Loucy (cell line): ENCODE data around the gene SCN8A.
A peak's percentile ranks its signal among the peaks of the same experiment; 100 is the strongest.

Experiments
- H2AFZ ChIP-seq: fragments of 200-600 bp; sonication (generic); 2 replicates; pipeline ENCODE4 v1.6.0; 2016; ENCODE audit warnings: antibody characterized with exemption, mild to moderate bottlenecking, low read length, moderate library complexity
- H3F3A ChIP-seq: fragments of 200-600 bp; 2 replicates; pipeline ENCODE4 v1.6.0; 2016; ENCODE audit warnings: antibody characterized with exemption, low read depth, mild to moderate bottlenecking
- H3K27me3 ChIP-seq: fragments of 200-600 bp; sonication (generic); 2 replicates; pipeline ENCODE4 v1.6.1; 2014; ENCODE audit warnings: low read length, mild to moderate bottlenecking; ENCODE audit not compliant: insufficient read depth, poor library complexity, severe bottlenecking
- H3K36me3 ChIP-seq: fragments of 200-600 bp; sonication (generic); 2 replicates; pipeline ENCODE4 v1.6.1; 2016; ENCODE audit warnings: low read length; ENCODE audit not compliant: insufficient read depth
- H3K4me1 ChIP-seq: fragments of 200-600 bp; sonication (generic); 2 replicates; pipeline ENCODE4 v1.5.1; 2014; ENCODE audit warnings: low read length, mild to moderate bottlenecking; ENCODE audit not compliant: insufficient read depth, poor library complexity, severe bottlenecking
- H3K4me2 ChIP-seq: fragments of 200-600 bp; sonication (generic); 2 replicates; pipeline ENCODE4 v1.6.0; 2014; ENCODE audit warnings: antibody characterized with exemption, low read length, low read depth, mild to moderate bottlenecking; ENCODE audit not compliant: poor library complexity, severe bottlenecking
- H3K4me3 ChIP-seq: fragments of 200-600 bp; sonication (generic); 2 replicates; pipeline ENCODE4 v1.5.1; 2014; ENCODE audit warnings: low read length, mild to moderate bottlenecking, mixed read lengths; ENCODE audit not compliant: poor library complexity, severe bottlenecking
- H3K79me2 ChIP-seq: fragments of 200-600 bp; sonication (generic); 2 replicates; pipeline ENCODE4 v1.6.1; 2014; ENCODE audit warnings: low read length; ENCODE audit not compliant: insufficient read depth
- H3K9ac ChIP-seq: fragments of 200-600 bp; sonication (generic); 2 replicates; pipeline ENCODE4 v1.6.0; 2014; ENCODE audit warnings: mild to moderate bottlenecking, low read depth, low read length, moderate library complexity; ENCODE audit not compliant: poor library complexity, severe bottlenecking
- H3K9me2 ChIP-seq: fragments of 200-600 bp; sonication (generic); replicated peaks from 2 replicates; pipeline ENCODE4 v1.6.1; 2016; ENCODE audit warnings: low read depth, low read length, mixed read lengths
- H3K9me3 ChIP-seq: fragments of 200-600 bp; sonication (generic); 2 replicates; pipeline ENCODE4 v1.6.1; 2014; ENCODE audit warnings: mild to moderate bottlenecking, antibody characterized with exemption, low read length, low read depth; ENCODE audit not compliant: insufficient read depth
- H4K20me1 ChIP-seq: fragments of 200-600 bp; sonication (generic); 2 replicates; pipeline ENCODE4 v1.6.0; 2014; ENCODE audit warnings: antibody characterized with exemption, low read length, mild to moderate bottlenecking; ENCODE audit not compliant: insufficient read depth, poor library complexity, severe bottlenecking
- CTCF ChIP-seq: fragments of 200-600 bp; sonication (generic); conservative IDR thresholded peaks from 2 replicates; pipeline ENCODE4 v1.5.1; 2014; ENCODE audit warnings: mild to moderate bottlenecking, antibody characterized with exemption, low read length
- EZH2phosphoT487 ChIP-seq: fragments of 200-600 bp; IDR thresholded peaks from 2 replicates; pipeline ENCODE4 v1.6.1; 2018; ENCODE audit warnings: antibody characterized with exemption, mild to moderate bottlenecking, moderate library complexity, borderline replicate concordance

The SCN8A gene

GRCh38 chr12:51814311-51815088 is 223.5 kb downstream of the SCN8A start:
- TF ChIP-seq EZH2phosphoT487 (no peak), CTCF (no peak; the same call in 1 of the 2 replicates)
- peaks cover 7% of the 10 kb centered on the region; the same call in 1 of the 2 replicates for H3K79me2 ChIP-seq
- no peaks in the 10 kb centered on the region for H3F3A ChIP-seq
- H3K36me3 ChIP-seq, result no peaks in the 10 kb centered on the region
- no peaks in the 10 kb centered on the region for H3K9me3 ChIP-seq
- peak overlapping the region; percentile 55 for H3K4me3 ChIP-seq
- H3K9ac ChIP-seq, result no peak overlapping the region
- H3K27me3 ChIP-seq, result no peaks in the 10 kb centered on the region
- no peaks in the 10 kb centered on the region for H4K20me1 ChIP-seq
- no peak overlapping the region for H2AFZ ChIP-seq
- H3K4me2 ChIP-seq, result peak overlapping the region; percentile 54
- H3K9me2 ChIP-seq, result no peaks in the 10 kb centered on the region
- H3K4me1 ChIP-seq, result peaks cover 4% of the 10 kb centered on the region

- TF ChIP-seq CTCF (no peak), EZH2phosphoT487 (no peak)
- Histone ChIP-seq H3K4me2 (no peak overlapping the region), H3K4me3 (no peak overlapping the region), H3K27me3 (no peaks in the 10 kb centered on the region), H3K9me3 (no peaks in the 10 kb centered on the region), H2AFZ (no peak overlapping the region), H4K20me1 (no peaks in the 10 kb centered on the region), H3K4me1 (peaks cover 12% of the 10 kb centered on the region), H3F3A (no peaks in the 10 kb centered on the region), H3K9ac (no peak overlapping the region), H3K9me2 (no peaks in the 10 kb centered on the region), H3K36me3 (no peaks in the 10 kb centered on the region), H3K79me2 (peaks cover 16% of the 10 kb centered on the region; the same call in 1 of the 2 replicates)
Measured at GRCh38 chr12:51815571-51815970, 224.5 kb downstream of the SCN8A start.

- H3K79me2 ChIP-seq, result peaks cover 30% of the 10 kb centered on the region; the same call in 1 of the 2 replicates
- peaks cover 5% of the 10 kb centered on the region for H4K20me1 ChIP-seq
- no peak overlapping the region for H3K4me3 ChIP-seq
- H3F3A ChIP-seq, result 0 out of 2 replicates have a peak, but pooled peaks cover under 1% of the 10 kb centered on the region
- H3K36me3 ChIP-seq, result no peaks in the 10 kb centered on the region
- no peaks in the 10 kb centered on the region for H3K9me2 ChIP-seq
- no peak overlapping the region for H3K4me2 ChIP-seq
- H3K9me3 ChIP-seq, result no peaks in the 10 kb centered on the region
- H2AFZ ChIP-seq, result no peak overlapping the region
- no peaks in the 10 kb centered on the region for H3K27me3 ChIP-seq
- TF ChIP-seq CTCF, result no peak
- H3K4me1 ChIP-seq, result peaks cover 17% of the 10 kb centered on the region
- no peak overlapping the region for H3K9ac ChIP-seq
Measured at GRCh38 chr12:51817027-51817953, 226.3 kb downstream of the SCN8A start.
